Muscle of leg (tissue), 11 donors: Measurements from ENCODE around the gene CPN1. TPM values are rescaled to one million over a fixed set of nuclear protein-coding genes. Genes with fewer than 3 reads are reported as not detected.

Experiments used
- DNase-seq: peaks from one replicate; pipeline ENCODE4 v3.0.0; 2013
- H3K27ac ChIP-seq: one replicate; pipeline ENCODE4 v1.5.1; 2013; ENCODE audit warnings: mild to moderate bottlenecking, low read length, control low read depth
- H3K27me3 ChIP-seq: one replicate; pipeline ENCODE4 v1.6.1; 2013; ENCODE audit warnings: low read length; ENCODE audit not compliant: control insufficient read depth, insufficient read depth
- H3K36me3 ChIP-seq: one replicate; pipeline ENCODE4 v1.6.1; 2013; ENCODE audit warnings: low read length; ENCODE audit not compliant: control insufficient read depth, insufficient read depth
- H3K4me1 ChIP-seq: one replicate; pipeline ENCODE4 v1.6.1; 2013; ENCODE audit warnings: low read length; ENCODE audit not compliant: control insufficient read depth, insufficient read depth
- H3K4me3 ChIP-seq: one replicate; pipeline ENCODE4 v1.5.1; 2013; ENCODE audit warnings: low read length, control low read depth
- H3K9me3 ChIP-seq: replicated peaks from 2 replicates; pipeline ENCODE4 v1.6.1; 2013; ENCODE audit warnings: low read depth, low read length; ENCODE audit not compliant: control insufficient read depth
- WGBS: methylation state at CpG from one replicate; pipeline ENCODE4 v1.1.5; 2013; ENCODE audit warnings: missing lambda C conversion rate; ENCODE audit not compliant: insufficient coverage; 5-methylcytosine and 5-hydroxymethylcytosine counted together
- polyA plus RNA-seq, 8 donors: library from polyadenylated mRNA; unstranded; fragments of 120-200 nt; gene quantifications; one replicate each; pipeline versions ENCODE4 v1.2.1 to v1.2.3, GENCODE V29; 2013; ENCODE audit warnings: inconsistent platforms in 1 of 8, low replicate concordance in 1 of 8; ENCODE audit not compliant: insufficient read length in 8 of 8, insufficient read depth in 1 of 8
- total RNA-seq: library from RNA; stranded (reverse); fragments of 120-200 nt; gene quantifications from one replicate; pipeline ENCODE4 v1.2.4, GENCODE V29; 2013

The CPN1 gene
- total and polyA plus RNA-seq, 9 donors, result 0.08 to 0.26 (median 0.14) TPM; not detected in 5

GRCh38 chr10:100053686-100054460 is 27.8 kb downstream of the CPN1 start:
- H3K27me3 ChIP-seq, result peaks cover 4% of the 10 kb centered on the region
- H3K4me3 ChIP-seq, result no peak overlapping the region
- no peak overlapping the region for H3K27ac ChIP-seq
- DNase-seq, result no peak
- WGBS, result 57% methylated on average over 1 of the region's 6 CpGs
- no peaks in the 10 kb centered on the region for H3K4me1 ChIP-seq
- H3K9me3 ChIP-seq, result peaks cover 3% of the 10 kb centered on the region
- no peaks in the 10 kb centered on the region for H3K36me3 ChIP-seq

GRCh38 chr10:100046021-100046486 is 35.6 kb downstream of the CPN1 start:
- H3K27me3 ChIP-seq, result no peaks in the 10 kb centered on the region
- H3K27ac ChIP-seq, result no peak overlapping the region
- no peak overlapping the region for H3K4me3 ChIP-seq
- peaks cover 10% of the 10 kb centered on the region for H3K4me1 ChIP-seq
- no peaks in the 10 kb centered on the region for H3K36me3 ChIP-seq
- H3K9me3 ChIP-seq, result no peaks in the 10 kb centered on the region
- 4% methylated on average over 5 of the region's 7 CpGs for WGBS
- DNase-seq, result peak; percentile 90

- no CpG with 5 or more reads among the region's 2 CpGs for WGBS
- H3K27me3 ChIP-seq, result no peaks in the 10 kb centered on the region
- no peak for DNase-seq
- no peak overlapping the region for H3K4me3 ChIP-seq
- H3K27ac ChIP-seq, result no peak overlapping the region
- peaks cover 10% of the 10 kb centered on the region for H3K4me1 ChIP-seq
- H3K9me3 ChIP-seq, result no peaks in the 10 kb centered on the region
- no peaks in the 10 kb centered on the region for H3K36me3 ChIP-seq
Observed at GRCh38 chr10:100045592-100045991, 36.1 kb downstream of the CPN1 start.

- no peaks in the 10 kb centered on the region for H3K36me3 ChIP-seq
- H3K27me3 ChIP-seq, result no peaks in the 10 kb centered on the region
- no peaks in the 10 kb centered on the region for H3K9me3 ChIP-seq
- peak overlapping the region; percentile 69 for H3K27ac ChIP-seq
- no peak overlapping the region for H3K4me3 ChIP-seq
- peaks cover 10% of the 10 kb centered on the region for H3K4me1 ChIP-seq
- no CpG with 5 or more reads among the region's 3 CpGs for WGBS
- DNase-seq, result peak; percentile 54
Observed at GRCh38 chr10:100043796-100044195, 37.9 kb downstream of the CPN1 start.

- peaks cover 15% of the 10 kb centered on the region for H3K4me1 ChIP-seq
- no peak for DNase-seq
- H3K36me3 ChIP-seq, result no peaks in the 10 kb centered on the region
- H3K27ac ChIP-seq, result no peak overlapping the region
- H3K9me3 ChIP-seq, result no peaks in the 10 kb centered on the region
- no peaks in the 10 kb centered on the region for H3K27me3 ChIP-seq
- no CpG with 5 or more reads among the region's 2 CpGs for WGBS
- H3K4me3 ChIP-seq, result no peak overlapping the region
Observed at GRCh38 chr10:100043344-100043743, 38.3 kb downstream of the CPN1 start.

- Histone ChIP-seq H3K27ac (no peak overlapping the region), H3K4me1 (peaks cover 15% of the 10 kb centered on the region), H3K9me3 (no peaks in the 10 kb centered on the region), H3K36me3 (no peaks in the 10 kb centered on the region), H3K4me3 (no peak overlapping the region), H3K27me3 (no peaks in the 10 kb centered on the region)
- no peak for DNase-seq
- WGBS, result no CpG with 5 or more reads among the region's 2 CpGs
Observed at GRCh38 chr10:100041306-100042002, 40.2 kb downstream of the CPN1 start.

GRCh38 chr10:100038561-100039071 is 43.1 kb downstream of the CPN1 start:
- Histone ChIP-seq H3K27me3 (no peaks in the 10 kb centered on the region), H3K9me3 (no peaks in the 10 kb centered on the region), H3K4me1 (peaks cover 5% of the 10 kb centered on the region), H3K27ac (no peak overlapping the region), H3K4me3 (no peak overlapping the region), H3K36me3 (no peaks in the 10 kb centered on the region)
- 0% methylated on average over 1 of the region's 1 CpG for WGBS
- no peak for DNase-seq

GRCh38 chr10:100037758-100038315 is 43.8 kb downstream of the CPN1 start:
- no peak for DNase-seq
- no peak overlapping the region for H3K27ac ChIP-seq
- H3K27me3 ChIP-seq, result no peaks in the 10 kb centered on the region
- H3K4me1 ChIP-seq, result peaks cover 5% of the 10 kb centered on the region
- no peak overlapping the region for H3K4me3 ChIP-seq
- H3K36me3 ChIP-seq, result no peaks in the 10 kb centered on the region
- no peaks in the 10 kb centered on the region for H3K9me3 ChIP-seq
- 86% methylated on average over 1 of the region's 5 CpGs for whole genome bisulfite sequencing

GRCh38 chr10:100036850-100037249 is 44.8 kb downstream of the CPN1 start:
- H3K27ac ChIP-seq, result no peak overlapping the region
- no peaks in the 10 kb centered on the region for H3K27me3 ChIP-seq
- no peaks in the 10 kb centered on the region for H3K9me3 ChIP-seq
- no peak overlapping the region for H3K4me3 ChIP-seq
- H3K4me1 ChIP-seq, result peaks cover 5% of the 10 kb centered on the region
- 76% methylated on average over 6 of the region's 7 CpGs for WGBS
- DNase-seq, result no peak
- no peaks in the 10 kb centered on the region for H3K36me3 ChIP-seq

- Histone ChIP-seq H3K36me3 (no peaks in the 10 kb centered on the region), H3K4me1 (peaks cover 5% of the 10 kb centered on the region), H3K27ac (no peak overlapping the region), H3K27me3 (no peaks in the 10 kb centered on the region), H3K9me3 (no peaks in the 10 kb centered on the region), H3K4me3 (no peak overlapping the region)
- no peak for DNase-seq
- WGBS, result no CpG with 5 or more reads among the region's 1 CpG
Observed at GRCh38 chr10:100033766-100034418, 47.8 kb downstream of the CPN1 start.
